Stomach (tissue), 9 donors: ENCODE measurements around the gene AGT. TPM values are rescaled to one million over a fixed set of nuclear protein-coding genes. Genes with fewer than 3 reads are reported as not detected.

ENCODE experiments used
- DNase-seq, 2 donors: peaks; one replicate each; pipeline versions ENCODE4 v3.0.0 to v3.0.0-alpha.2; 2013 to 2019
- H3K27ac ChIP-seq, 5 donors: fragments of 200-600 bp in 4 of 5; sonication (generic) in 4 of 5; one replicate each; pipeline ENCODE4 v1.5.1; 2013 to 2019; ENCODE audit warnings: mild to moderate bottlenecking in 1 of 5, moderate library complexity in 1 of 5
- H3K27me3 ChIP-seq, 3 donors: fragments of 200-600 bp; sonication (generic); one replicate each; pipeline ENCODE4 v1.5.1; 2017 to 2019; ENCODE audit warnings: mixed run types in 1 of 3
- H3K36me3 ChIP-seq, 4 donors: fragments of 200-600 bp; sonication (generic); 1 replicate in 3 of 4; 2 replicates in 1 of 4; pipeline ENCODE4 v1.5.1; 2016 to 2019
- H3K4me1 ChIP-seq, 4 donors: fragments of 200-600 bp; sonication (generic); one replicate each; pipeline ENCODE4 v1.5.1; 2016 to 2019
- H3K4me3 ChIP-seq, 4 donors: fragments of 200-600 bp; sonication (generic) in 3 of 4; one replicate each; pipeline ENCODE4 v1.5.1; 2016 to 2019; ENCODE audit warnings: mild to moderate bottlenecking in 1 of 4
- H3K9me3 ChIP-seq, 4 donors: fragments of 200-600 bp; sonication (generic); one replicate each; pipeline ENCODE4 v1.5.1; 2016 to 2019
- CTCF ChIP-seq, 7 experiments: fragments of 450-650 bp in 4 of 7; fragments of 200-600 bp in 3 of 7; sonication (generic) in 3 of 7; IDR thresholded peaks; one replicate each; pipeline ENCODE4 v1.5.1; 2016 to 2019; ENCODE audit warnings: antibody characterized with exemption in 7 of 7, control low read depth in 2 of 7, mild to moderate bottlenecking in 1 of 7
- EP300 ChIP-seq: sonication (generic); formaldehyde crosslinking; IDR thresholded peaks from one replicate; pipeline ENCODE4 v1.6.1; 2017; ENCODE audit warnings: antibody characterized with exemption
- POLR2A ChIP-seq, 4 donors: fragments of 450-650 bp; IDR thresholded peaks; one replicate each; pipeline ENCODE4 v1.6.1; 2016; ENCODE audit warnings: antibody characterized with exemption in 4 of 4, control low read depth in 2 of 4, mild to moderate bottlenecking in 1 of 4, moderate library complexity in 1 of 4
- POLR2AphosphoS5 ChIP-seq, 3 donors: sonication (generic); formaldehyde crosslinking; IDR thresholded peaks; one replicate each; pipeline ENCODE4 v1.6.1; 2016; ENCODE audit warnings: antibody characterized with exemption in 3 of 3
- WGBS, 5 donors: extraction: QIAGEN DNeasy Blood & Tissue Kit in 3 of 5; methylation state at CpG; one replicate each; pipeline versions ENCODE4 v1.1.5 to v1.1.7; 2013 to 2018; 5-methylcytosine and 5-hydroxymethylcytosine counted together
- intact Hi-C: fragments of 100-400 bp; cut with DNase I; formaldehyde crosslinking; loops from one replicate; pipeline ENCODE4 v1.15.1; 2023; ENCODE audit warnings: low total_unique reads
- polyA plus RNA-seq, 3 donors: library from polyadenylated mRNA; stranded (reverse); fragments of 200-250 nt; gene quantifications; one replicate each; pipeline ENCODE4 v1.2.3, GENCODE V29; 2013
- total RNA-seq, 5 donors: library from RNA; depleted of rRNA; stranded (reverse); fragments of >200 nt; gene quantifications; one replicate each; pipeline versions ENCODE4 v1.1.0 to v1.2.3, GENCODE V29; 2014 to 2016
- donor health status: healthy with polysubstance abuse.
- donor health status: Bipolar disorder and iron deficiency.
- donor health status: healthy.

Gene AGT
- total and polyA plus RNA-seq, 8 donors, result 0.29 to 9.9 (median 3.8) TPM; not detected in 2

GRCh38 chr1:230705289-230706019 is 8.5 kb downstream of the AGT start:
- no peak overlapping the region for H3K4me3 ChIP-seq
- no peak for DNase-seq
- no peak for TF ChIP-seq POLR2A (IDR thresholded peaks at IDR 0.05)
- no peak for TF ChIP-seq EP300
- TF ChIP-seq CTCF (IDR thresholded peaks at IDR 0.05), result no peak
- TF ChIP-seq POLR2AphosphoS5 (IDR thresholded peaks at IDR 0.05), result no peak
- no peaks in the 10 kb centered on the region for H3K27me3 ChIP-seq
- WGBS, 5 donors, result 77 to 87% (median 80%) methylated on average over 15 to 18 of the region's 18 CpGs
- no peaks in the 10 kb centered on the region for H3K36me3 ChIP-seq
- no peaks in the 10 kb centered on the region for H3K9me3 ChIP-seq
- peaks cover 0 to 22% (median 8%) of the 10 kb centered on the region in 4 donors for H3K4me1 ChIP-seq
- intact Hi-C loops, result no loop called here
- H3K27ac ChIP-seq, result no peak overlapping the region

- no peaks in the 10 kb centered on the region for H3K27me3 ChIP-seq
- H3K4me1 ChIP-seq, result peaks cover 0 to 22% (median 8%) of the 10 kb centered on the region in 4 donors
- H3K9me3 ChIP-seq, result no peaks in the 10 kb centered on the region
- no peak overlapping the region for H3K27ac ChIP-seq
- H3K4me3 ChIP-seq, result no peak overlapping the region
- DNase-seq, result no peak
- TF ChIP-seq POLR2AphosphoS5 (IDR thresholded peaks at IDR 0.05), result no peak
- no peak for TF ChIP-seq POLR2A (IDR thresholded peaks at IDR 0.05)
- no peak for TF ChIP-seq EP300
- no peak for TF ChIP-seq CTCF (IDR thresholded peaks at IDR 0.05)
- 90 to 97% (median 96%) methylated on average over 7 of the region's 7 CpGs for WGBS, 5 donors
- intact Hi-C loops, result no loop called here
- no peaks in the 10 kb centered on the region for H3K36me3 ChIP-seq
Measured at GRCh38 chr1:230704830-230705229, 9.1 kb downstream of the AGT start.

- peaks cover 0 to 22% (median 8%) of the 10 kb centered on the region in 4 donors for H3K4me1 ChIP-seq
- no peaks in the 10 kb centered on the region for H3K27me3 ChIP-seq
- intact Hi-C loops, result no loop called here
- H3K9me3 ChIP-seq, result no peaks in the 10 kb centered on the region
- WGBS, 5 donors, result 91 to 96% (median 91%) methylated on average over 8 of the region's 8 CpGs
- H3K4me3 ChIP-seq, result no peak overlapping the region
- H3K36me3 ChIP-seq, result no peaks in the 10 kb centered on the region
- no peak for TF ChIP-seq CTCF (IDR thresholded peaks at IDR 0.05)
- no peak for TF ChIP-seq POLR2AphosphoS5 (IDR thresholded peaks at IDR 0.05)
- TF ChIP-seq EP300, result no peak
- no peak for TF ChIP-seq POLR2A (IDR thresholded peaks at IDR 0.05)
- peak overlapping the region in 3 of 5 donors; percentile 73 to 74 (median 73) for H3K27ac ChIP-seq
- no peak for DNase-seq
Measured at GRCh38 chr1:230703679-230704385, 10.1 kb downstream of the AGT start.

GRCh38 chr1:230702934-230703678 is 10.8 kb downstream of the AGT start:
- 29 to 52% (median 40%) methylated on average over 8 to 14 of the region's 14 CpGs for WGBS, 5 donors
- H3K36me3 ChIP-seq, result no peaks in the 10 kb centered on the region
- no peak overlapping the region for H3K4me3 ChIP-seq
- peak; percentile 85 to 86 for DNase-seq
- peak overlapping the region; percentile 11 to 74 (median 73) for H3K27ac ChIP-seq
- H3K27me3 ChIP-seq, result no peaks in the 10 kb centered on the region
- H3K4me1 ChIP-seq, result peaks cover 0 to 22% (median 8%) of the 10 kb centered on the region in 4 donors
- H3K9me3 ChIP-seq, result no peaks in the 10 kb centered on the region
- no peak for TF ChIP-seq EP300
- no peak for TF ChIP-seq CTCF (IDR thresholded peaks at IDR 0.05)
- TF ChIP-seq POLR2A (IDR thresholded peaks at IDR 0.05), result no peak
- TF ChIP-seq POLR2AphosphoS5 (IDR thresholded peaks at IDR 0.05), result peak in 1 of 3 donors; percentile 71
- intact Hi-C loops, result no loop called here
